Astrocyte (in vitro differentiated cells and primary cell): ENCODE measurements around the gene METTL16. TPM values are rescaled to one million over a fixed set of nuclear protein-coding genes. Genes with fewer than 3 reads are reported as not detected.

Source experiments
- DNase-seq: peaks from one replicate; pipeline ENCODE4 v3.0.0-alpha.2; 2010; ENCODE audit warnings: low read depth
- FAIRE-seq: peaks from 2 replicates; lab custom pipeline; 2011; peaks lifted over from hg19 to GRCh38; lab: Jason Lieb, UNC
- H2AFZ ChIP-seq: 2 replicates; pipeline ENCODE4 v1.6.0; 2012; ENCODE audit warnings: low read depth, low read length, inconsistent platforms
- H3K27ac ChIP-seq: 2 replicates; pipeline ENCODE4 v1.5.1; 2011; ENCODE audit warnings: low read depth, low read length, inconsistent platforms
- H3K27me3 ChIP-seq: 2 replicates; pipeline ENCODE4 v1.6.0; 2011; ENCODE audit warnings: low read length, inconsistent platforms; ENCODE audit not compliant: insufficient read depth
- H3K36me3 ChIP-seq: 2 replicates; pipeline ENCODE4 v1.5.1; 2011; ENCODE audit warnings: low read length, inconsistent platforms; ENCODE audit not compliant: insufficient read depth
- H3K4me1 ChIP-seq: 2 replicates; pipeline ENCODE4 v1.5.1; 2011; ENCODE audit warnings: low read length, inconsistent platforms; ENCODE audit not compliant: insufficient read depth
- H3K4me2 ChIP-seq: 2 replicates; pipeline ENCODE4 v1.6.0; 2012; ENCODE audit warnings: low read length, inconsistent platforms
- H3K4me3 ChIP-seq: 2 replicates; pipeline ENCODE4 v1.5.1; 2011; ENCODE audit warnings: low read depth, mild to moderate bottlenecking, low read length, inconsistent platforms; ENCODE audit not compliant: insufficient read depth
- H3K79me2 ChIP-seq: 2 replicates; pipeline ENCODE4 v1.6.0; 2012; ENCODE audit warnings: mild to moderate bottlenecking, low read length, inconsistent platforms; ENCODE audit not compliant: insufficient read depth
- H3K9ac ChIP-seq: 2 replicates; pipeline ENCODE4 v1.6.0; 2012; ENCODE audit warnings: mild to moderate bottlenecking, low read length, inconsistent platforms
- H3K9me3 ChIP-seq: 2 replicates; pipeline ENCODE4 v1.5.1; 2012; ENCODE audit warnings: low read depth, mild to moderate bottlenecking, low read length, inconsistent platforms; ENCODE audit not compliant: insufficient read depth
- H4K20me1 ChIP-seq: 2 replicates; pipeline ENCODE4 v1.6.0; 2012; ENCODE audit warnings: low read length, inconsistent platforms; ENCODE audit not compliant: insufficient read depth
- H3K27ac Mint-ChIP-seq: one replicate; pipeline ENCODE4 v1.8.0; 2021; ENCODE audit warnings: mild to moderate bottlenecking, mixed read lengths; ENCODE audit not compliant: unreplicated experiment
- H3K27me3 Mint-ChIP-seq: one replicate; pipeline ENCODE4 v1.8.0; 2021; ENCODE audit warnings: low read depth, mixed read lengths; ENCODE audit not compliant: unreplicated experiment
- H3K36me3 Mint-ChIP-seq: one replicate; pipeline ENCODE4 v1.8.0; 2021; ENCODE audit warnings: low read depth, mixed read lengths; ENCODE audit not compliant: unreplicated experiment
- H3K4me1 Mint-ChIP-seq: one replicate; pipeline ENCODE4 v1.8.0; 2021; ENCODE audit warnings: low read depth, mixed read lengths; ENCODE audit not compliant: unreplicated experiment
- H3K4me3 Mint-ChIP-seq: one replicate; pipeline ENCODE4 v1.8.0; 2021; ENCODE audit warnings: mild to moderate bottlenecking, moderate library complexity, mixed read lengths; ENCODE audit not compliant: unreplicated experiment
- H3K9me3 Mint-ChIP-seq: one replicate; pipeline ENCODE4 v1.8.0; 2021; ENCODE audit warnings: mild to moderate bottlenecking, mixed read lengths; ENCODE audit not compliant: unreplicated experiment
- CTCF ChIP-seq: IDR thresholded peaks from 2 replicates; pipeline ENCODE4 v1.5.1; 2011; ENCODE audit warnings: low read depth, mild to moderate bottlenecking, inconsistent platforms, low read length, moderate library complexity; ENCODE audit not compliant: insufficient read depth
- EZH2 ChIP-seq: IDR thresholded peaks from 2 replicates; pipeline ENCODE4 v1.6.1; 2012; ENCODE audit warnings: mild to moderate bottlenecking, low read length, inconsistent platforms; ENCODE audit not compliant: insufficient read depth
- total RNA-seq: library from RNA; stranded (reverse); gene quantifications from 2 replicates; pipeline ENCODE4 v1.2.1, GENCODE V29; 2021

Gene METTL16
- total RNA-seq, 1 donor from 2014 or later: 28.4 TPM

DNA sequence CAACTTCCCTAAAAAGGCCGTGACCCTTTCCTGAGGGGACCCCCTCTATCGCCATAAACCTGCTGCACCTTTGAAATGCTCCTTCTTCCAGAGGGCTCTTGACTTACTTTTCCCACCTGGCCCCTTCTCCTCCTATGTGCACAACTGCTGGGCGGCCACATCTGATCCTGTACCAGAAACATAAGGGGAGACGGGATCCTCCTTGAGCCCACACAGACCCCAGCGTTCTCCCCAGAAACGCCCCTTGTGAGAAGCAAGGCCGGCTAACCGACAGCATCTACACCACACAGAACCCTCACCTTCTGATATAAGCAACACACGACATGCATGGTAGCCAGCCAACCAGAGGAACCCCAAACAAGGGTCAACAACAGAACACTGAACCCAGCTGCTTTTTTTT, 96.6 kb downstream of the METTL16 start:
- Histone ChIP-seq H3K9ac (no peak overlapping the region), H3K4me2 (no peak overlapping the region), H3K9me3 (no peaks in the 10 kb centered on the region), H3K79me2 (no peaks in the 10 kb centered on the region), H3K36me3 (peaks cover 8% of the 10 kb centered on the region), H4K20me1 (no peaks in the 10 kb centered on the region), H3K27me3 (no peaks in the 10 kb centered on the region), H3K4me1 (peaks cover 10% of the 10 kb centered on the region), H2AFZ (no peak overlapping the region), H3K4me3 (no peak overlapping the region), H3K27ac (no peak overlapping the region)
- TF ChIP-seq CTCF: no peak
- no peak for TF ChIP-seq EZH2
- Mint-ChIP-seq H3K27ac (peak overlapping the region; percentile 18), H3K27me3 (no peaks in the 10 kb centered on the region), H3K4me3 (no peak overlapping the region), H3K4me1 (no peaks in the 10 kb centered on the region), H3K36me3 (peaks cover 12% of the 10 kb centered on the region), H3K9me3 (no peaks in the 10 kb centered on the region)
- DNase-seq: no peak
- FAIRE-seq: no peak

DNA sequence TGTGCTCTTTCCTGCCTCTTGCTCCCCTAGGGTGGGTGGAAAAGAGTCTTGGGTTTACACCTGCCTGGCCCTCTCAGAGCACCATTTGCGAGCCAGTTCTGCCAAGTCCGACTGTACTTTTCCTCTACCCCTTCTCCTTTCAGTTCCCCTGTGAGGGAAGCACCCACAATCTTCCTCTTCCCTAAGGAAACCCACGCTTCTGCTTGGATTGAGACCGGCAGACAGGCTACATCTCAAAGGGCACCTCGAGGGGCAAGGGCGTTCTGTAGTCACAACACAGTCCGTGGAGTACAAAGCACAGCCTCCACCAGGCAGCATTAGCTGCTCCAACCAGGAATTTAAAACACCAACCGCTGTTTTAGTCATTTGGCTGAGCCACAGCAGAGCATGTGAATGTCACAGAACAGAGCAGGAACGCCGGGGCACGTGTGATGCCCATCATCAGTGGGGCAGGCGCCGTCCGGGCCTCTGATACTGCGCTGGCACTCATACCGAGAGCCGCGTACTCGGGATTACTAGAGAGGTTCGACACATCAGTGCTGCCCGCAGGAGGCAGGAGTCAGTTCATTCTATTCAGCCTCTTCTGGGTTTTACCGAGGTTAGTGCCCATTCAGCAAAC, 97.1 kb downstream of the METTL16 start:
- H3K27me3 Mint-ChIP-seq: no peaks in the 10 kb centered on the region
- Histone ChIP-seq H2AFZ (no peak overlapping the region), H3K27ac (no peak overlapping the region), H4K20me1 (no peaks in the 10 kb centered on the region), H3K27me3 (no peaks in the 10 kb centered on the region), H3K79me2 (no peaks in the 10 kb centered on the region), H3K9ac (no peak overlapping the region), H3K36me3 (peaks cover 5% of the 10 kb centered on the region), H3K4me3 (no peak overlapping the region), H3K9me3 (no peaks in the 10 kb centered on the region), H3K4me2 (no peak overlapping the region), H3K4me1 (peaks cover 10% of the 10 kb centered on the region)
- H3K9me3 Mint-ChIP-seq: no peaks in the 10 kb centered on the region
- DNase-seq (no peak), FAIRE-seq (no peak)
- no peak for TF ChIP-seq EZH2
- TF ChIP-seq CTCF: no peak
- H3K4me1 Mint-ChIP-seq: no peaks in the 10 kb centered on the region
- H3K27ac Mint-ChIP-seq: peak overlapping the region; percentile 18
- H3K4me3 Mint-ChIP-seq: no peak overlapping the region
- peaks cover 12% of the 10 kb centered on the region for H3K36me3 Mint-ChIP-seq

DNA sequence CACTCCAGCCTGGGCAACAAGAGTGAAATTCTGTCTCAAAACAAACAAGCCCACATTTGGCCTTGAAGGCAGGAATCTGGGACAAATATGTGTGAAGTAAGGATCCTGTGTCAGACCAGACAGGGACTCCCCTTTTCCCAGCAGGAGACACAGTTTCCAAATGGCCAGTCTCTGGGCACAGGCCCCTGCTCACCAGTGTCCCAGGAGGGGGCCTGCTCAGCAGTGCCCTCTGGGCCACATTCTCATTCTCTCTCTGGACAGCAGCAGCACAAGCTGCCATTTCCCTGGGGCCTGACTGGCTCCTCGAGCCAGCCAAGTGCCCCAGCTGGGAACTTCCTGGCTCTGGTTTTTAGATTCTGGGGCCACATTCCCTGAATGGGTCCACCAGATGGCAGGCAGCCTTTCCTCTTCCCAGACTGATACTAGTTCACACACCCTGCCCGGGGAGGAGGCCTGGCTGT, 99.1 kb downstream of the METTL16 start:
- Histone ChIP-seq H4K20me1 (no peaks in the 10 kb centered on the region), H3K9ac (peak overlapping the region; percentile 35), H3K27ac (no peak overlapping the region), H2AFZ (no peak overlapping the region), H3K4me1 (peaks cover 13% of the 10 kb centered on the region), H3K79me2 (no peaks in the 10 kb centered on the region), H3K36me3 (peaks cover 5% of the 10 kb centered on the region), H3K9me3 (no peaks in the 10 kb centered on the region), H3K4me3 (no peak overlapping the region), H3K4me2 (no peak overlapping the region), H3K27me3 (no peaks in the 10 kb centered on the region)
- no peaks in the 10 kb centered on the region for H3K9me3 Mint-ChIP-seq
- DNase-seq (no peak), FAIRE-seq (no peak)
- peak overlapping the region; percentile 75 for H3K27ac Mint-ChIP-seq
- TF ChIP-seq CTCF (no peak), EZH2 (no peak)
- no peaks in the 10 kb centered on the region for H3K27me3 Mint-ChIP-seq
- H3K36me3 Mint-ChIP-seq: peaks cover 7% of the 10 kb centered on the region
- H3K4me1 Mint-ChIP-seq: no peaks in the 10 kb centered on the region
- H3K4me3 Mint-ChIP-seq: no peak overlapping the region
